ENCODE results near the gene PRRT4.

The PRRT4 gene

GRCh38 chr7:128341733-128342132 lies 19.8 kb downstream of the PRRT4 start:
- Mint-ChIP-seq H3K4me3 (peak overlapping the region in 1 of 2 donors; percentile 97), H3K36me3 (ENCODE audit: insufficient read depth) (peaks cover 29% of the 10 kb centered on the region)
- no peak for ATAC-seq (replicated peaks)

DNA sequence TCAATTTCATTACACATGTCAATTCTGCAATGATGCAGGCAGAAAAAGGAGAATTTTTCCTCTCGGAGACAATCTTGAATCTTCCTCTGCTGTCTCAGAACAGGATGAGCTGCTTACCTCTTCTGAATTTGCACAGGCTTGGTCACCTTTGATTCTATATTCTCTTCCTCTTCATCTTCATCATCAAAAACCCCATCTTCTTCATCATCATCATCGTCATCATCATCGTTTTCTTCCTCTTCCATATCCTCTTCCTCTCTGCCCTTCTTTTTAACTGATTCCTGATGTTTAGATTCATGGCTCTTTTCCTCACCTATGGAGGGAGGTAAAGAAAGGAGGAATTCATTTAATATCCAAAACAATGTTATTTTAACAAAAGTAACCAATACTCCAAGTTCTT lies 25.8 kb downstream of the PRRT4 start:
- H3K4me1 Mint-ChIP-seq (ENCODE audit: low read depth in 2 of 2): peaks cover 1 to 4% of the 10 kb centered on the region in 2 donors

More at GRCh38 chr7:128341733-128342132, 19.8 kb downstream of the PRRT4 start:
- Mint-ChIP-seq H3K27ac (no peak overlapping the region), H3K27me3 (no peaks in the 10 kb centered on the region), H3K9me3 (no peaks in the 10 kb centered on the region), H3K4me1 (ENCODE audit: low read depth in 2 of 2) (peaks cover 22 to 25% of the 10 kb centered on the region in 2 donors)
- DNase-seq: no peak

DNA sequence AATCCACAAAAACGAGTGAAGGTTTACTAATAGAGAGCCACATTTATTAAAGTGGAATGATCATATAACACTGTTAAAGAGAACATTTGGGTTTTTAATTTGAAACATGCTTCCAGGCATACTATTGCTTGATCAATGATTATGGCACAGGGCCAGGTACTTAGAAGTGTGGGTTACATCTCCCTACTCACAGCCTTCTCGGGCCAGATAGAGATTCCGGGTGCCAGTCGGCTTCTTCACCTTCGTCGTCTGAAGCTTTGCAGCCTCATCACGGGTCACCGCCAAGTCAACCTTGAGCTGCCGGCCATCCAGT lies 37.2 kb downstream of the PRRT4 start:
- Mint-ChIP-seq H3K27me3 (no peaks in the 10 kb centered on the region), H3K36me3 (ENCODE audit: insufficient read depth) (peaks cover 47% of the 10 kb centered on the region), H3K4me3 (no peak overlapping the region), H3K4me1 (ENCODE audit: low read depth in 2 of 2) (peaks cover 28 to 32% of the 10 kb centered on the region in 2 donors), H3K27ac (no peak overlapping the region), H3K9me3 (no peaks in the 10 kb centered on the region)
- ATAC-seq (replicated peaks) (no peak), DNase-seq (no peak)

More for the DNA sequence above, 25.8 kb downstream of the PRRT4 start:
- H3K4me3 Mint-ChIP-seq: no peak overlapping the region
- ATAC-seq (replicated peaks): no peak
- no peaks in the 10 kb centered on the region for H3K27me3 Mint-ChIP-seq
- H3K36me3 Mint-ChIP-seq (ENCODE audit: insufficient read depth): peaks cover 80% of the 10 kb centered on the region
- H3K27ac Mint-ChIP-seq: no peak overlapping the region
- no peak for DNase-seq
- no peaks in the 10 kb centered on the region for H3K9me3 Mint-ChIP-seq

- H3K27me3 Mint-ChIP-seq: no peaks in the 10 kb centered on the region
- H3K4me1 Mint-ChIP-seq (ENCODE audit: low read depth in 2 of 2): peaks cover 33 to 38% of the 10 kb centered on the region in 2 donors
- no peak for DNase-seq
- no peaks in the 10 kb centered on the region for H3K9me3 Mint-ChIP-seq
- no peak overlapping the region for H3K4me3 Mint-ChIP-seq
- no peak for ATAC-seq (replicated peaks)
- peaks cover 41% of the 10 kb centered on the region for H3K36me3 Mint-ChIP-seq (ENCODE audit: insufficient read depth)
- H3K27ac Mint-ChIP-seq: peak overlapping the region in 1 of 2 donors; percentile 14
Observed at GRCh38 chr7:128323459-128324367, 37.8 kb downstream of the PRRT4 start.

DNA sequence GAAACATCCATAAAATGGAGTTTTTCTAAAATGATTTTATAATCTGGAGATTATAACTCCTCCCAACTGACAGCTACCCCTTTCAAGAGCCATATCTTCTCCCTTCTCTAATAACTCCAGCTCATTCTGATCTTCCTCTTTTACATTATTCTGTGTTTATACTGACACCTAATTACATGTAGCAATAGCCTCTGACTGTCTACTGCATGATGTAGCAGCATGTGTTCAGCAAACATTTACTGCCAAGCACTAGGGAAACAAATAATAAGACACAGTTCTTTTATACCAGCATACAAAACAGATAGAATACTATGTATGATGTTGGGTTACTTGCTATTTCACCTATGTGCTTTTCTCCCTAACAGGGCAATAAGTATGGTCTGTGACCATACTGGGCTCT lies 38.5 kb downstream of the PRRT4 start:
- peaks cover 38% of the 10 kb centered on the region for H3K36me3 Mint-ChIP-seq (ENCODE audit: insufficient read depth)
- ATAC-seq (replicated peaks): no peak
- H3K9me3 Mint-ChIP-seq: no peaks in the 10 kb centered on the region
- no peak overlapping the region for H3K4me3 Mint-ChIP-seq
- peak overlapping the region; percentile 14 to 15 for H3K27ac Mint-ChIP-seq
- H3K4me1 Mint-ChIP-seq (ENCODE audit: low read depth in 2 of 2): peaks cover 34 to 42% of the 10 kb centered on the region in 2 donors
- H3K27me3 Mint-ChIP-seq: no peaks in the 10 kb centered on the region
- no peak for DNase-seq

- H3K4me3 Mint-ChIP-seq: peak overlapping the region; percentile 65 to 69
Observed at GRCh38 chr7:128322040-128322643, 39.3 kb downstream of the PRRT4 start.

GRCh38 chr7:128321044-128321422 lies 40.5 kb downstream of the PRRT4 start:
- Mint-ChIP-seq H3K27me3 (no peaks in the 10 kb centered on the region), H3K36me3 (ENCODE audit: insufficient read depth) (peaks cover 44% of the 10 kb centered on the region), H3K4me1 (ENCODE audit: low read depth in 2 of 2) (peaks cover 38 to 55% of the 10 kb centered on the region in 2 donors), H3K9me3 (no peaks in the 10 kb centered on the region), H3K4me3 (peak overlapping the region; percentile 65 to 69), H3K27ac (peak overlapping the region; percentile 86 to 89)
- DNase-seq (no peak), ATAC-seq (replicated peaks) (peak; percentile 36)

More at GRCh38 chr7:128322040-128322643, 39.3 kb downstream of the PRRT4 start:
- H3K27ac Mint-ChIP-seq: peak overlapping the region; percentile 14 to 89
- peaks cover 38 to 49% of the 10 kb centered on the region in 2 donors for H3K4me1 Mint-ChIP-seq (ENCODE audit: low read depth in 2 of 2)
- peak; percentile 61 for ATAC-seq (replicated peaks)
- peak; percentile 21 to 27 (median 26) for DNase-seq
- peaks cover 40% of the 10 kb centered on the region for H3K36me3 Mint-ChIP-seq (ENCODE audit: insufficient read depth)
- no peaks in the 10 kb centered on the region for H3K9me3 Mint-ChIP-seq
- H3K27me3 Mint-ChIP-seq: no peaks in the 10 kb centered on the region

- H3K4me1 Mint-ChIP-seq (ENCODE audit: low read depth in 2 of 2): peaks cover 41 to 71% of the 10 kb centered on the region in 2 donors
- H3K27me3 Mint-ChIP-seq: no peaks in the 10 kb centered on the region
- ATAC-seq (replicated peaks): no peak
- H3K27ac Mint-ChIP-seq: peak overlapping the region; percentile 86 to 89
- no peak for DNase-seq
- peaks cover 38% of the 10 kb centered on the region for H3K36me3 Mint-ChIP-seq (ENCODE audit: insufficient read depth)
- peak overlapping the region in 1 of 2 donors; percentile 69 for H3K4me3 Mint-ChIP-seq
- no peaks in the 10 kb centered on the region for H3K9me3 Mint-ChIP-seq
Observed at GRCh38 chr7:128318691-128319090, 42.8 kb downstream of the PRRT4 start.

DNA sequence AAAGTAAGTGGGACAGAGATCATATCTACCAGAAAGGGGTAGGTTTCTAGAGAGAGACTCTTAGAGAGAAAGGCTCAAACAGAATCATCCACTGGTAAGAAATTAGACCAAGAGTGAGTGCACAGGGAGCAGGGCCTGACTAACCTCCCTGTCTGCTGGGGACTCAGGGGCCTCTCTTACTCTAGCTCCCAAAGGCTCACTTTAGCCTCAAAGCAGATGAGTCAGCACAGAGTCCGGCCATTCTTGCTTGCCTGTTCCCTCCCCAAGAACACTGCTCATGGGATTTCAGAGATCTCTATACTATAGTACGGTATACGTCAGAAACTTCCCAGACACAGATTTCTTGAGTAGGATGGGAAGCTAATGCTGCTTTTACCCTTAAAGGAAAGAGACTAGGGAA lies 50.5 kb downstream of the PRRT4 start:
- Mint-ChIP-seq H3K9me3 (no peaks in the 10 kb centered on the region), H3K4me1 (ENCODE audit: low read depth in 2 of 2) (peaks cover 3 to 22% of the 10 kb centered on the region in 2 donors), H3K4me3 (no peak overlapping the region), H3K36me3 (ENCODE audit: insufficient read depth) (peaks cover 75% of the 10 kb centered on the region), H3K27ac (peak overlapping the region in 1 of 2 donors; percentile 9), H3K27me3 (no peaks in the 10 kb centered on the region)
- DNase-seq (no peak), ATAC-seq (replicated peaks) (no peak)

GRCh38 chr7:128310499-128310898 lies 51.0 kb downstream of the PRRT4 start:
- DNase-seq (no peak), ATAC-seq (replicated peaks) (no peak)
- Mint-ChIP-seq H3K27ac (no peak overlapping the region), H3K36me3 (ENCODE audit: insufficient read depth) (peaks cover 76% of the 10 kb centered on the region), H3K9me3 (no peaks in the 10 kb centered on the region), H3K27me3 (no peaks in the 10 kb centered on the region), H3K4me3 (no peak overlapping the region), H3K4me1 (ENCODE audit: low read depth in 2 of 2) (peaks cover 3 to 18% of the 10 kb centered on the region in 2 donors)

DNA sequence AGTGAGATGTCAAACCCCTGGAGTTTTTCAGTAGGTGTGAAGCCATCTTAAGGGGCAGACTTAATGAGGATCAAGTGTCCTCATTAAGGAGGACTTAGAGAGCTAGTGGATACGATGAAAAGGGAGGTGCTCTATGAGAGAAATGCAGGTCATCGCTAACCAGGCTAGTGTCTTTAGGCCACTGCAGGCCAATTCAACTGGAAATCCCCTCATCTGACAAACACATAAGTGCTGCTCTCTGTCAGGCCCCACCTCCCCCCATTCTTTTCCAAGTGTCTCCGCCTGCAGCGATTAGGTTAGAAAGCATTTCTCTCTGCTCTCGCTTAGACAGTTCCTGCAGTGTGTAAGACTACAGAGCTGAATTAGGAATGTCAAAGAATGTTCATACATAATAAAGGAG lies 51.5 kb downstream of the PRRT4 start:
- peaks cover 3 to 17% of the 10 kb centered on the region in 2 donors for H3K4me1 Mint-ChIP-seq (ENCODE audit: low read depth in 2 of 2)
- no peak for ATAC-seq (replicated peaks)
- H3K9me3 Mint-ChIP-seq: no peaks in the 10 kb centered on the region
- H3K4me3 Mint-ChIP-seq: no peak overlapping the region
- peaks cover 76% of the 10 kb centered on the region for H3K36me3 Mint-ChIP-seq (ENCODE audit: insufficient read depth)
- H3K27ac Mint-ChIP-seq: no peak overlapping the region
- H3K27me3 Mint-ChIP-seq: no peaks in the 10 kb centered on the region
- DNase-seq: no peak

DNA sequence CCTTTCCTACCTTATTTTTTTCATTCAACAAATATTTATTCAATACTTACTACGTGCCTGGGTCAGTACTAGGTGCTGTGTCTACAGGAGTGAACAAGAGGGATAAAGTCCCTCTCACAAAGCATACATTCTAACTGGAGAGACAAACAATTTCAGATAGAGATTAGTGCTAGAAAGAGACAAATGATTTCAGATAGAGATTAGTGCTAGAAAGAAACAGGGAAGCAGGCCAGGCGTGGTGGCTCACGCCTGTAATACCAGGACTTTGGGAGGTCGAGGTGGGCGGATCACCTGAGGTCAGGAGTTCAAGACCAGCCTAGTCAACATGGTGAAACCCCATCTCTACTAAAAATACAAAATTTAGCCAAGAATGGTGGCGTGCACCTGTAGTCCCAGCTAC lies 52.4 kb downstream of the PRRT4 start:
- Mint-ChIP-seq H3K4me3 (no peak overlapping the region), H3K36me3 (ENCODE audit: insufficient read depth) (peaks cover 72% of the 10 kb centered on the region), H3K27me3 (no peaks in the 10 kb centered on the region), H3K4me1 (ENCODE audit: low read depth in 2 of 2) (peaks cover 0 to 10% of the 10 kb centered on the region in 2 donors), H3K9me3 (no peaks in the 10 kb centered on the region), H3K27ac (no peak overlapping the region)
- ATAC-seq (replicated peaks) (no peak), DNase-seq (no peak)

DNA sequence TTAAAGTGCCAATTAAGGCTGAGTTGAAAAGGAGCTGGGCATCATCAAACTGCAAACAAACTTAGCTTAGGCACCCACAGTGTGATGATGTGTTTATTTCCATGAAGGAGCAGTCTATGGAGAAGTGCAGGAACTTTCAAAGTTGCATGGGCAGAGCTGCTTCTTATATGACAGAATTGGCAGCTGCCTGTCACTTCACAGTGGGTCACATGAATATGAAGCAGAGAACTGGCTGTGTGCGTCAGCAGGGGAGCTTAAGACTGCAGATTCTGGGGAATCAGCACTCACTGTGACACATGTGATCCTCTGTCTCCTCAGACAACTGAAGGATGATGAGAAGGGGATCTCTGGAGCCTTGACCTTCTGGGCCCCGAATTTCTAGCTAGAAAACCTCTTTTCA lies 54.4 kb downstream of the PRRT4 start:
- no peaks in the 10 kb centered on the region for H3K9me3 Mint-ChIP-seq
- H3K27me3 Mint-ChIP-seq: no peaks in the 10 kb centered on the region
- peaks cover 0 to 3% of the 10 kb centered on the region in 2 donors for H3K4me1 Mint-ChIP-seq (ENCODE audit: low read depth in 2 of 2)
- ATAC-seq (replicated peaks) (no peak), DNase-seq (no peak)
- no peak overlapping the region for H3K4me3 Mint-ChIP-seq
- no peak overlapping the region for H3K27ac Mint-ChIP-seq
- peaks cover 56% of the 10 kb centered on the region for H3K36me3 Mint-ChIP-seq (ENCODE audit: insufficient read depth)

DNA sequence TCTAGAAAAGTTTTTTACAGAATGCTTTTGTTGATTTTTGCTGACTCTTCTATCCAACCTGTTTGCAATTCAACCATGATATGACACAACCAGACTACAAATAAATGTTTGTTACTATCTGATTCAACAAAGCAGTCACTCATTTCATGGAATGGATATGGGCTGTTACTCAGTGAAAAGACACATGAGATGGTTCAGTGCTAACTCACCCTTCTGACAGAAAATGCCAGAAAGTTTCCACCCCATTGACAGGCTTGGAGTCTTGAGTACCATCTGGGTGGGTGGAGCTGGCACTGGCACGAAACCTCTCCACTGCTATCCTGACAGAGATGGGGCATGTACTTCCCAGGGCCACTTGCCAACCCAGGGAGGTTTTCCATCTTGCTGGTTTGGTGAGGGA lies 57.3 kb downstream of the PRRT4 start:
- Mint-ChIP-seq H3K9me3 (no peaks in the 10 kb centered on the region), H3K36me3 (ENCODE audit: insufficient read depth) (peaks cover 30% of the 10 kb centered on the region), H3K27ac (no peak overlapping the region), H3K27me3 (no peaks in the 10 kb centered on the region), H3K4me3 (no peak overlapping the region), H3K4me1 (ENCODE audit: low read depth in 2 of 2) (peaks cover 0 to 3% of the 10 kb centered on the region in 2 donors)
- DNase-seq: no peak
- ATAC-seq (replicated peaks): no peak

Measured in effector memory CD8-positive, alpha-beta T cell (primary cell).